H1 (cell line): ENCODE data around the gene CC2D2A.

Experiments used
- CHD2 ChIP-seq: IDR thresholded peaks from 2 replicates; pipeline ENCODE4 v1.6.1; 2012; ENCODE audit warnings: low read length, improper control_type of control experiment
- CTCF ChIP-seq, 3 experiments: IDR thresholded peaks; 1 replicate in 2 of 3; 2 replicates in 1 of 3; pipeline versions ENCODE4 v1.5.1 to v1.6.1; 2011; ENCODE audit warnings: low read length in 3 of 3, mild to moderate bottlenecking in 3 of 3, inconsistent platforms in 2 of 3, low read depth in 1 of 3, moderate library complexity in 1 of 3; ENCODE audit not compliant: insufficient read depth in 1 of 3; ENCODE audit errors: control extremely low read depth in 1 of 3
- KDM1A ChIP-seq: fragments of 200-600, 300-600 bp; sonication (generic); IDR thresholded peaks from 2 replicates; pipeline ENCODE4 v1.7.1; 2016; ENCODE audit warnings: mild to moderate bottlenecking, low read length, borderline replicate concordance
- POLR2AphosphoS5 ChIP-seq: IDR thresholded peaks from 2 replicates; pipeline ENCODE4 v1.6.1; 2011; ENCODE audit warnings: low read depth, low read length
- RBBP5 ChIP-seq: IDR thresholded peaks from 2 replicates; pipeline ENCODE4 v1.7.1; 2012; ENCODE audit warnings: low read depth, mild to moderate bottlenecking, inconsistent platforms, low read length, moderate library complexity, borderline replicate concordance
- RNF2 ChIP-seq: fragments of 200-900, 300-1000 bp; sonication (generic); IDR thresholded peaks from 2 replicates; pipeline ENCODE4 v1.7.1; 2016; ENCODE audit warnings: borderline replicate concordance, low read depth, mild to moderate bottlenecking, antibody characterized with exemption, low read length; ENCODE audit not compliant: poor library complexity, severe bottlenecking; ENCODE audit errors: missing control alignments
- SIX5 ChIP-seq: IDR thresholded peaks from 2 replicates; pipeline ENCODE4 v1.6.1; 2011; ENCODE audit warnings: mild to moderate bottlenecking, low read depth, low read length
- TAF1 ChIP-seq: IDR thresholded peaks from 2 replicates; pipeline ENCODE4 v1.6.1; 2011; ENCODE audit warnings: mild to moderate bottlenecking, low read depth, low read length

DNA sequence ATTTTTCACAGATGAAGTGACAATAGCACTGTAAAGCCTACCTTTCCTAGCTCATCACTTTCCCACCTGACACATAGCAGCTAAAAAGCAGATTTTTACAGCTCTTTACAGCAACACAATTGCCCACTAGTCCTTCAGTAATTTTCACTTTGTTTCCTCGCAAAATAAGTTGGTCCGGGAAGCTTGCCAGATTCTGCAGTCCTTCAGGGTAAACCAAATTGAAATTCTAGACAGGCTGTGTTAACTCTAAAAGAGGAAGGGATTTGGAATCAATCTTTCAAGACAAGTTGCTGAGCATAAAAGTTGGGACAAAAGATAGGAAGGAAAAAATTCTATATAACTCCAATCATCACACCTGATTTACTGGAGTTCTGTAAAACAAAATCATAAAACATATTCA lies 33.2 kb upstream of the CC2D2A start:
- TF ChIP-seq POLR2AphosphoS5 = no peak
- no peak for TF ChIP-seq CTCF (IDR thresholded peaks at IDR 0.05; ENCODE audit: control extremely low read depth in 1 of 3, insufficient read depth in 1 of 3, low read depth in 1 of 3, low read length in 3 of 3)
- TF ChIP-seq SIX5 = no peak
- TF ChIP-seq RBBP5 = no peak
- no peak for TF ChIP-seq CHD2
- no peak for TF ChIP-seq TAF1
- no peak for TF ChIP-seq RNF2
- TF ChIP-seq KDM1A = no peak
